ENCODE results near the gene ASIC2. TPM values are rescaled to one million over a fixed set of nuclear protein-coding genes. Genes with fewer than 3 reads are reported as not detected.
"Not testable (repeated sequence)": the region's sequence is repeated elsewhere in the genome, so short reads cannot be mapped to it uniquely, and the experiment has no call there.

The ASIC2 gene
- total RNA-seq, 1 experiment from 2014 or later, result not detected

DNA sequence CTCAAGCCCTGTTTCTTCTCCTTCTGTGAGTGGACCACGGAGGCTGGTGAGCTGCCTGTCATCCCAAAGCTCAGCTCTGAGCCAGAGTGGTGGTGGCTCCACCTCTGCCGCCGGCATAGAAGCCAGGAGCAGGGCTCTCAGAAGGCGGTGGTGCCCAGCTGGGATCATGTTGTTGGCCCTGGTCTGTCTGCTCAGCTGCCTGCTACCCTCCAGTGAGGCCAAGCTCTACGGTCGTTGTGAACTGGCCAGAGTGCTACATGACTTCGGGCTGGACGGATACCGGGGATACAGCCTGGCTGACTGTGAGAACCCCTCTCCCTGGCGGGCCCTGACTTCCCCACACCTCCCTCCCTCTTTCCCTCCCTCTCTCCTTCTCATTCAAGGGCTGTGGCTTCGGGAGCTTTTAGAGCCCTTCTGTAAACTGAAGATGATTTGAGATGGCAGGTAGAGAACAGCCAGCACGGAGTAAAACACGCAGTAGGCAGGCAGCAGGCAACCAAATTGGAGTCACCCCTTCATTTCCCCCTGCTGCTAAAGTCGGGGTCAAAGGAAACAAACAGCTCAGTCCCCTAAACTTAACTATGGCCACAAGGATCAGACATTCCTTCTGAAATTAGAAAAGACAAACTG is 297.6 kb downstream of the ASIC2 start:
- no TSS peak for BruUV-seq (replicated peaks)
- no peaks in the 10 kb centered on the region for H3K9me3 Mint-ChIP-seq (ENCODE audit: unreplicated experiment)

DNA sequence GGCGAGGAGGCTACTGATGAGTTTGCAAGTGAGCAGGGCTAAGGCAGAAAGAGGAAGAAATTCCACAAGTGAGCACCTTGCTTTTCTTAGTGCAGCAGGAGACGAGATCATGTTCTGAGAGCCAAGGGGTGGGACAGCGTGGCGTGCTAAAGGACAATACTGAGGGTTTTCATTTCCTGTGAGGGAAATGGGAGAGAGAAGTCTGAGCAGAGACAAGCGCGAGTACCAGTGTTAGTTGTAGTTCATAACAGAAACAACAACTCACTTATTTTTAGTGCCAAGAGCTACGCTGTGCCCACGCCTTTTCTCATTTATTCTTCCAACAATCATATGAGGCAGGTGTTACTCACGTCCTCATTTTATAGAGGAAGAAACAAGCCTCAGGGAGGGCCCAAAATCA is 299.1 kb downstream of the ASIC2 start:
- H3K9me3 Mint-ChIP-seq (ENCODE audit: unreplicated experiment), result peaks cover 4% of the 10 kb centered on the region
- H3K27ac Mint-ChIP-seq (ENCODE audit: low read depth, unreplicated experiment), result no peak overlapping the region
- POLR2A ChIA-PET, result no interaction called here
- no TSS peak for BruUV-seq (replicated peaks)
- TF ChIP-seq, protein P1, sequence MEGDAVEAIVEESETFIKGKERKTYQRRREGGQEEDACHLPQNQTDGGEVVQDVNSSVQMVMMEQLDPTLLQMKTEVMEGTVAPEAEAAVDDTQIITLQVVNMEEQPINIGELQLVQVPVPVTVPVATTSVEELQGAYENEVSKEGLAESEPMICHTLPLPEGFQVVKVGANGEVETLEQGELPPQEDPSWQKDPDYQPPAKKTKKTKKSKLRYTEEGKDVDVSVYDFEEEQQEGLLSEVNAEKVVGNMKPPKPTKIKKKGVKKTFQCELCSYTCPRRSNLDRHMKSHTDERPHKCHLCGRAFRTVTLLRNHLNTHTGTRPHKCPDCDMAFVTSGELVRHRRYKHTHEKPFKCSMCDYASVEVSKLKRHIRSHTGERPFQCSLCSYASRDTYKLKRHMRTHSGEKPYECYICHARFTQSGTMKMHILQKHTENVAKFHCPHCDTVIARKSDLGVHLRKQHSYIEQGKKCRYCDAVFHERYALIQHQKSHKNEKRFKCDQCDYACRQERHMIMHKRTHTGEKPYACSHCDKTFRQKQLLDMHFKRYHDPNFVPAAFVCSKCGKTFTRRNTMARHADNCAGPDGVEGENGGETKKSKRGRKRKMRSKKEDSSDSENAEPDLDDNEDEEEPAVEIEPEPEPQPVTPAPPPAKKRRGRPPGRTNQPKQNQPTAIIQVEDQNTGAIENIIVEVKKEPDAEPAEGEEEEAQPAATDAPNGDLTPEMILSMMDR (IDR thresholded peaks at IDR 0.05; ENCODE audit: unreplicated experiment), result no peak
- no peaks in the 10 kb centered on the region for H3K27me3 Mint-ChIP-seq (ENCODE audit: insufficient read depth, unreplicated experiment)
- no peak overlapping the region for H3K4me3 Mint-ChIP-seq (ENCODE audit: unreplicated experiment)
- no peaks in the 10 kb centered on the region for H3K36me3 Mint-ChIP-seq (ENCODE audit: insufficient read depth, unreplicated experiment)
- intact Hi-C loops (cut with micrococcal nuclease), result loop anchor here (10.0 kb wide), 1 partner anchor 119 kb away; the partner anchor contains the start of gene MYO1D
- no peak for DNase-seq (ENCODE audit: unreplicated experiment)
- CTCF ChIA-PET, result interaction anchor here (0.6 kb wide), 1 partner anchor 319 kb away, joined by 3 read pairs; no protein-coding TSS in a partner anchor
- H3K4me1 Mint-ChIP-seq (ENCODE audit: insufficient read depth, unreplicated experiment), result peaks cover 7% of the 10 kb centered on the region

More for the DNA sequence above, 297.6 kb downstream of the ASIC2 start:
- ChIA-PET POLR2A (no interaction called here), CTCF (interaction anchor here (0.6 to 4.7 kb wide), 5 partner anchors 10 to 1678 kb away, joined by 3 to 43 read pairs (median 6); no protein-coding TSS in a partner anchor)
- Mint-ChIP-seq H3K27me3 (ENCODE audit: insufficient read depth, unreplicated experiment) (no peaks in the 10 kb centered on the region), H3K36me3 (ENCODE audit: insufficient read depth, unreplicated experiment) (no peaks in the 10 kb centered on the region), H3K27ac (ENCODE audit: low read depth, unreplicated experiment) (no peak overlapping the region), H3K4me3 (ENCODE audit: unreplicated experiment) (no peak overlapping the region), H3K4me1 (ENCODE audit: insufficient read depth, unreplicated experiment) (peaks cover 7% of the 10 kb centered on the region)
- intact Hi-C loops (cut with micrococcal nuclease), result loop anchor here (10.0 kb wide), 1 partner anchor 121 kb away; the partner anchor contains the start of gene MYO1D
- no peak for DNase-seq (ENCODE audit: unreplicated experiment)
- TF ChIP-seq, protein P1 (IDR thresholded peaks at IDR 0.05; ENCODE audit: unreplicated experiment), result no peak

DNA sequence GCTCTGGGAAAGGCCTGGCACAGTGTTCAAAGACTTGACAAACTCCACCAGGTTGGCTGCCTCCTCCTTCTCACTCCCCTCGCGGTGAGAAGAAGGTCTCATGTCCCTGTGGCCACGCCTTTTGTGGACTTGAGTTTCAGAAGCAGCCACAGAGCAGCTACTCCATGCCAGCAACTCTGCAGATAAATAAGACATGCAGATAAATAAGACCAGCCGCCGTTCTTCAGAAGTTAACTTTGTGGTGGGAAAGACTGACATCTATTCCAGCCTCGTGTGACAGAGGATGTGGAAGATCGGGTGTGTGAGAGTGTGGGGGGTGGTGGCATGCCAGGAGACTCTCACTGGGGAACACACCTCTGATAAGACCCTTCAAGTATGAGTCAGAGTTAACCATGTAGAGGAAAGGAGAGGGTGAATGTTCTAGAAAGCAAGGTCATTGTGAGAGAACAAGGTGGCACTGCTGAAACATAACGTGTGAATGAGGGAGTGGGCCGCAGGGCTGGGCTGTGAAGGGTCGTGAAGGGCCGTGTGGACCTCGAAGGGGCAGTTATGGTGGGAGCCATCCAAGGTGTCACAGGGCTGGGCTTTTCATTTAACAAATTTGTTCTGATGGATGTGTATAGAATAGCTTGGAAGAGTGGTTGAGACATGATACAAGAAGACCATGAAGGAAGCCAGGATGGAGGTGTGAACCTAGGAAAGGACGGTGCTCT is 300.6 kb downstream of the ASIC2 start:
- no peaks in the 10 kb centered on the region for H3K27me3 Mint-ChIP-seq (ENCODE audit: insufficient read depth, unreplicated experiment)
- intact Hi-C loops (cut with micrococcal nuclease), result loop anchor here (10.0 kb wide), 1 partner anchor 118 kb away; the partner anchor contains the start of gene MYO1D
- POLR2A ChIA-PET, result no interaction called here
- no peak for DNase-seq (ENCODE audit: unreplicated experiment)
- CTCF ChIA-PET, result no interaction called here
- TF ChIP-seq, protein P1 (IDR thresholded peaks at IDR 0.05; ENCODE audit: unreplicated experiment), result no peak
- H3K27ac Mint-ChIP-seq (ENCODE audit: low read depth, unreplicated experiment), result no peak overlapping the region
- peaks cover 16% of the 10 kb centered on the region for H3K9me3 Mint-ChIP-seq (ENCODE audit: unreplicated experiment)
- no peak overlapping the region for H3K4me3 Mint-ChIP-seq (ENCODE audit: unreplicated experiment)
- no peaks in the 10 kb centered on the region for H3K36me3 Mint-ChIP-seq (ENCODE audit: insufficient read depth, unreplicated experiment)
- H3K4me1 Mint-ChIP-seq (ENCODE audit: insufficient read depth, unreplicated experiment), result no peaks in the 10 kb centered on the region
- BruUV-seq (replicated peaks), result no TSS peak

DNA sequence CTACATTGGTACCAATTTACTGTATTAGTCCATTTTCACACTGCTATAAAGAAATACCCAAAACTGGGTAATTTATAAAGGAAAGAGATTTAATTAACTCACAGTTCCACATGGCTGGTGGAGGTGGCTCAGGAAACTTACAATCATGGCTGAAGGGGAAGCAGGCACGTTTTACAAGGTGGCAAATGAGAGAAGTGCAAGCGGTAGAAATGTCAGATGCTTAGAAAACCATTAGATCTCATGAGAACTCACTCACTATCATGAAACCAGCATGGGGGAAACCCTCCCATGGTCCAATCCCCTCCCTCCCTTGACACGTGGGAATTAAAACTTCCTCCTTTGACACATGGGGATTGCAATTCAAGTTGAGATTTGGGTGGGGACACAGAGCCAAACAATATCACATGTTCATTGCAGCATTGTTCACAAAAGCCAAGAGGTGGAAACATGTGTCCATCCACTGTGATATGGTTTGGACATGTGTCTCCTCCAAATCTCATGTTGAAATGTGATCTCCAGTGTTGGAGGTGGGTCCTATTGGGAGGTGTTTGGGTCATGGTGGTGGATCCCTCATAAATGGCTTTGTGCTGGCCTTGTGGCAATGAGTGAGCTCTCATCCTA is 304.5 kb downstream of the ASIC2 start:
- no TSS peak for BruUV-seq (replicated peaks)
- Mint-ChIP-seq H3K9me3 (ENCODE audit: unreplicated experiment) (peaks cover 16% of the 10 kb centered on the region), H3K4me1 (ENCODE audit: insufficient read depth, unreplicated experiment) (no peaks in the 10 kb centered on the region), H3K36me3 (ENCODE audit: insufficient read depth, unreplicated experiment) (no peaks in the 10 kb centered on the region), H3K27me3 (ENCODE audit: insufficient read depth, unreplicated experiment) (no peaks in the 10 kb centered on the region), H3K4me3 (ENCODE audit: unreplicated experiment) (no peak overlapping the region), H3K27ac (ENCODE audit: low read depth, unreplicated experiment) (no peak overlapping the region)
- ChIA-PET POLR2A (interaction anchor here (0.7 kb wide), 1 partner anchor 12 kb away, joined by 3 read pairs; no protein-coding TSS in a partner anchor), CTCF (interaction anchor here (1.1 to 5.5 kb wide), 2 partner anchors 9 to 10 kb away, joined by 5 to 43 read pairs; no protein-coding TSS in a partner anchor)
- TF ChIP-seq, protein P1 (IDR thresholded peaks at IDR 0.05; ENCODE audit: unreplicated experiment), result no peak
- DNase-seq (ENCODE audit: unreplicated experiment), result no peak
- intact Hi-C loops (cut with micrococcal nuclease), result no loop called here

DNA sequence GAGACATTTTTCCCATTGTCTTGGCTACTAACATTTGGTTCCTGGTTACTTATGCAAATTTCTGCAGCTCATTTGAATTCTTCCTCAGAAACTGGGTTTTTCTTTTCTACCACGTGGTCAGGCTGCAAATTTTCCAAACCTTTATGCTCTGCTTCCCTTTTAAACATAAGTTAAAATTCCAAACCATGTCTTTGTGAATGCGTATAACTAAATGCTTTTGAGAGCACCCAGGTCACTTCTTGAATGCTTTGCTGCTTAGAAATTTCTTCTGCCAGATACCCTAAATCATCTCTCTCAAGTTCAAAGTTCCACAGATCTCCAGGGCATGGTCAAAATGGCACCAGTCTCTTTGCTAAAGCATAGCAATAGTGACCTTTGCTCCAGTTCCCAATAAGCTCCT is 305.2 kb downstream of the ASIC2 start:
- POLR2A ChIA-PET, result interaction anchor here (0.7 kb wide), 1 partner anchor 11 kb away, joined by 3 read pairs; no protein-coding TSS in a partner anchor
- H3K36me3 Mint-ChIP-seq (ENCODE audit: insufficient read depth, unreplicated experiment), result not testable (repeated sequence)

More for the DNA sequence above, 305.2 kb downstream of the ASIC2 start:
- H3K4me1 Mint-ChIP-seq (ENCODE audit: insufficient read depth, unreplicated experiment); DNase-seq (ENCODE audit: unreplicated experiment); BruUV-seq (replicated peaks); H3K27me3 Mint-ChIP-seq (ENCODE audit: insufficient read depth, unreplicated experiment); H3K4me3 Mint-ChIP-seq (ENCODE audit: unreplicated experiment); H3K27ac Mint-ChIP-seq (ENCODE audit: low read depth, unreplicated experiment); intact Hi-C loops (cut with micrococcal nuclease): not testable (repeated sequence)
- CTCF ChIA-PET, result interaction anchor here (5.5 kb wide), 1 partner anchor 10 kb away, joined by 43 read pairs; no protein-coding TSS in a partner anchor
- peaks cover 16% of the 10 kb centered on the region for H3K9me3 Mint-ChIP-seq (ENCODE audit: unreplicated experiment)
